ENCODE results near the gene DUX4.
"Not testable (repeated sequence)": the region's sequence is repeated elsewhere in the genome, so short reads cannot be mapped to it uniquely, and the experiment has no call there.

- TF ChIP-seq CTCF (IDR thresholded peaks at IDR 0.05; ENCODE audit: borderline replicate concordance, extremely low read depth, low read length, poor library complexity, severe bottlenecking); EZH2 (IDR thresholded peaks at IDR 0.05; ENCODE audit: borderline replicate concordance, low read depth, low read length, severe bottlenecking): not testable (repeated sequence)
Observed at GRCh38 chr4:190178606-190178990, 5.0 kb downstream of the DUX4 start.
